Large intestine (tissue), 3 donors: ENCODE measurements around the gene ARMH2. TPM values are rescaled to one million over a fixed set of nuclear protein-coding genes. Genes with fewer than 3 reads are reported as not detected.

Experiments used
- DNase-seq, 2 donors: peaks; one replicate each; pipeline versions ENCODE4 v3.0.0 to v3.0.0-alpha.2; 2013
- H3K27ac ChIP-seq: one replicate; pipeline ENCODE4 v1.5.1; 2013; ENCODE audit warnings: low read length
- H3K27me3 ChIP-seq: 2 replicates; pipeline ENCODE4 v1.6.1; 2013; ENCODE audit warnings: low read length; ENCODE audit not compliant: control insufficient read depth, insufficient read depth
- H3K36me3 ChIP-seq: 2 replicates; pipeline ENCODE4 v1.6.1; 2013; ENCODE audit warnings: low read length; ENCODE audit not compliant: control insufficient read depth, insufficient read depth
- H3K4me1 ChIP-seq: one replicate; pipeline ENCODE4 v1.6.1; 2013; ENCODE audit warnings: low read length; ENCODE audit not compliant: control insufficient read depth, insufficient read depth
- H3K4me3 ChIP-seq: one replicate; pipeline ENCODE4 v1.5.1; 2013; ENCODE audit warnings: low read length
- H3K9me3 ChIP-seq: one replicate; pipeline ENCODE4 v1.6.1; 2013; ENCODE audit warnings: mild to moderate bottlenecking, low read depth, low read length, moderate library complexity; ENCODE audit not compliant: control insufficient read depth
- WGBS: methylation state at CpG from one replicate; pipeline ENCODE4 v1.1.5; 2013; ENCODE audit warnings: low lambda C conversion rate; ENCODE audit not compliant: insufficient coverage; 5-methylcytosine and 5-hydroxymethylcytosine counted together
- polyA plus RNA-seq: library from polyadenylated mRNA; unstranded; fragments of 120-200 nt; gene quantifications from one replicate; pipeline ENCODE4 v1.2.1, GENCODE V29; 2013

Gene ARMH2
- polyA plus RNA-seq, 1 donor, result not detected

DNA sequence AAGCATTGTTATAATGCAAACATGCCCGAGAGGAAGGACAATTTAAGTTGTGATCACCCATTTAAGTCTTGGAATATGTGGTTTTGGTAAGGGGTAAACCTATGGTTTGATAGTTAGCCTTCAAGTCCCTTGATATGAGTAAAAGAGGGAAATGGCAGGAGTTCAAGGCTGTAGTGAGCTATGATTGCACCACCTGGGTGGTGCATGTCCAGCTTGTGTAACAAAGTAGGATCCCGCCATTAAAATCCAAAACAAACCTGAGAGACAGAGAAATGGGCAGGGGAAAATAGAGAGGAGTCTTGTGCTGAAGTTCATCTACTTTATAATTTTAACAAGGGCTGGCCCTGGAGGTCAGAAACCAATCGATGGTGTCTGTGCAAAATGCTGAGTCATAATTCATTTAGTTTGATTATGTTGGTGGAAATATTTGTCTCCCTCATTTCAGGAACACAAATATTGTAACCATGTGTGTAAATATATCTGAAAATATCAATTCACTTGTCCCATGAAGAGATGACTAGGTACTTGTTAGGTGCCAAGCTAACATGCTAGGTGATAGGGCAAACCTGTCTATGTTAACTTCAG lies 23.2 kb upstream of the ARMH2 start:
- DNase-seq, result no peak
- Histone ChIP-seq H3K9me3 (no peaks in the 10 kb centered on the region), H3K36me3 (no peaks in the 10 kb centered on the region), H3K4me3 (no peak overlapping the region), H3K27ac (no peak overlapping the region), H3K4me1 (no peaks in the 10 kb centered on the region), H3K27me3 (no peaks in the 10 kb centered on the region)
- WGBS, result 100% methylated on average over 1 of the region's 3 CpGs

DNA sequence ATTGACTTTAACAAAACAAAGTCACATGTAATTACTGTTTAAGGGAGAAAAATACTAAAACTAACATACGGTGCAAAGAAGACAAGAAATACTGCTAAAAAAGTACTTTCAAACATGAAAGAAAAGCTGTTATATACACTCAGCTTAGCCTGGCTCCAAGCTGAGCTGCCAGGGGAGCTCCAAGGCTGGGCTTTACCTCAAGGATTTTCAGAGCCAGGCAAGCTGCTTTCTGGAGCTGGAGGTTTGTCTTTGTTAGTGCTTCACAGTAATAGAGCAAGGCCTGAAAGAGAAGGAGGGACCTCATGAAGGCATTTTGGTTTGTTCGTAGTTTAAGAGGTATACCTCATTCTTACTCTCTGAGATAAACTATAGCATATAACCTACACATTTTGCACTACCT lies 19.6 kb upstream of the ARMH2 start:
- no peak overlapping the region for H3K4me3 ChIP-seq
- WGBS, result no CpG with 5 or more reads among the region's 2 CpGs
- no peaks in the 10 kb centered on the region for H3K27me3 ChIP-seq
- H3K4me1 ChIP-seq, result no peaks in the 10 kb centered on the region
- H3K9me3 ChIP-seq, result no peaks in the 10 kb centered on the region
- H3K27ac ChIP-seq, result no peak overlapping the region
- no peak for DNase-seq
- no peaks in the 10 kb centered on the region for H3K36me3 ChIP-seq

DNA sequence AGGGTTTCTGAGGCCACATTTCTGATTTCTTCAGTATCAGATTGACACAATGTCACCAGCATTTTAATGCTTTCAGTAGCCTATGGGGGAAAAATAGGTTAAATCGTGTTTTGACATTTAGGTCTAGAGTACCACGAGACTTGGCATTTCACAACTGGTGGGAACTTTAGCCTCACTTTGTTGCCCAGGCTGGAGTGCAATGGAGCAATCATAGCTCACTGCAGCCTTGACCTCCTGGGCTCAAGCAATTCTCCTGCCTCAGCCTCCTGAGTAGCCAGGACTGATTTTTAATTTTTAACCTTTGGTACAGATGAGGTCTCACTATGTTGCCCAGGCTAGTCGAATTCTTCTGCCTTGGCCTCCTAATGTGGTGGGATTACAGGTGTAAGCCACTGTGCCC lies 11.0 kb upstream of the ARMH2 start:
- WGBS, result no CpG with 5 or more reads among the region's 3 CpGs
- H3K36me3 ChIP-seq, result no peaks in the 10 kb centered on the region

DNA sequence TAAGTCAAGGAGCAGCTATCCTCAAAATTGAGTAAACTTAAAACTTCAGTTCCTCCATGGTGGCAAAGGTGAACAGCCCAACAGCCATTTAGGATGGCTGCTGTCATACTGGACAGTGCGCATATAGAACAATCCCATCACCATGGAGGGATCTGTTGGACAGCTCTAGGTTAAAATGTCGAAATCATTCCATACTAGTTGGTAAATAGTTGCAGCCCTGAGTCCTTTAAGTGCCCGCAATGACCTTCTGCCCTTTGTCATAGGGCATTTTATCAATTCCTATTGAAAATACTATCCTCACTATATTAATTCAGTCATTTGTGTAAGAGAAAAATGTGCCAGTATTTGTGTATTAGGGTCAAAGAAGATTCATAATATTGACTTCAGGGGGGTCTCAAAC lies 8.9 kb upstream of the ARMH2 start:
- DNase-seq, result no peak
- WGBS, result no CpG with 5 or more reads among the region's 3 CpGs
- no peaks in the 10 kb centered on the region for H3K9me3 ChIP-seq
- no peaks in the 10 kb centered on the region for H3K4me1 ChIP-seq
- no peaks in the 10 kb centered on the region for H3K36me3 ChIP-seq
- no peak overlapping the region for H3K4me3 ChIP-seq
- H3K27me3 ChIP-seq, result no peaks in the 10 kb centered on the region
- no peak overlapping the region for H3K27ac ChIP-seq

More for the DNA sequence above, 11.0 kb upstream of the ARMH2 start:
- no peak for DNase-seq
- Histone ChIP-seq H3K27ac (no peak overlapping the region), H3K27me3 (no peaks in the 10 kb centered on the region), H3K9me3 (no peaks in the 10 kb centered on the region), H3K4me3 (no peak overlapping the region), H3K4me1 (no peaks in the 10 kb centered on the region)

DNA sequence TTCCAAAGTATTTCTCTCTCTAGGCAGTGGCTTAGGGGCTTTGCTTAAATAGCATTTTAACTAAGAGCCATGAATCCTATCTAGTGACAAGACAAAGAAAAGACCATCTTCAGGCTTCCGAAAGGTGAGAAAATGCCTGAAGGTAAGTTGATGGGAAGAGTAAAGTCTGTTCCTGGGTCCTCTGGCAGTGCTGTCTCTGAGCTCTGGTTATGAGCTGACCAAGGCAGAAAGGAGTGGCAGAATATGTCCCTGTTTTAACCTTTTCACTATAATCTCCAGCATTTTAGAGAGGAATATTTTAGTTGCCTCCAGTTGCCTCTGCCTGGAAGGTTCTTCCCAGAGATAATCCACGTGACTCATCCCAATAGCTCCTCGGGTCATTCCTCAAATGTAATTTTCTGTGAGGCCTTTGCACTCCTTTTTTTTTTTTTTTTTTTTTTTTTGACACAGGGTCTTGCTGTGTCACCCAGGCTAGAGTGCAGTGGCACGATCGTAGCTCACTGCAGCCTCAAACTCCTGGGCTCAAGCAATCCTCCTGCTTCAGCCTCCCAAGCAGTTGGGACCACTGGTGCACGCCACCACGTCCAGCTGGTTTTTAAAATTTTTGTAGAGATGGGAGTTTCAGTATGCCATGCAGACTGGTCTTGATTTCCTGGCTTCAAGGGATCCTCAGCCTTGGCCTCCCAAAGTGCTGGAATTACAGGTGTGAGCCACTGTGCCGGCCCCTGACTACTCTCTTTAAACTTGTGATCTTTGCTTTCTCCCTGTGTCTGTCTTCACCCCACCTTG lies 3.7 kb upstream of the ARMH2 start:
- Histone ChIP-seq H3K36me3 (no peaks in the 10 kb centered on the region), H3K4me3 (no peak overlapping the region), H3K27ac (peak overlapping the region; percentile 39), H3K4me1 (no peaks in the 10 kb centered on the region), H3K27me3 (no peaks in the 10 kb centered on the region), H3K9me3 (no peaks in the 10 kb centered on the region)
- DNase-seq, result no peak
- no CpG with 5 or more reads among the region's 8 CpGs for WGBS

DNA sequence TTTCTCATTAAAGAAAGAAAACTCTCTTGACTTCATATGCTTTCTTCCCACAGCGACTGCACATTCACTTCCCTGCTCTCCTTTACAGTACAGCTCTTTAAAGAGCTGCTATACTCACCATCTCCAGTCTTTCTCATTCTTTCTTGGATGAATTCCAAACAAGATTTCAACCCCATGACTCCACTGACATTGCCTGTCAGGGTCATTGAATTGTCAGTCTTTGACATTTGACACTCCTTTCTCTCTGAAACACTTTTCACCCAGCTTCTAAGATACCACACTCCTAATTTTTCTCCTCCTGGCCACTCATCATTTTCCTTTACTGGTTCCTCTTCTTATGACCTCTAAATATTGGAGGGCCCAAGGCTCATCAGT lies 811 bp upstream of the ARMH2 start:
- H3K36me3 ChIP-seq, result no peaks in the 10 kb centered on the region
- H3K4me3 ChIP-seq, result no peak overlapping the region
- no peak for DNase-seq
- no peaks in the 10 kb centered on the region for H3K27me3 ChIP-seq
- no peaks in the 10 kb centered on the region for H3K9me3 ChIP-seq
- no peaks in the 10 kb centered on the region for H3K4me1 ChIP-seq
- no peak overlapping the region for H3K27ac ChIP-seq
- no CpG with 5 or more reads among the region's 1 CpG for whole genome bisulfite sequencing

DNA sequence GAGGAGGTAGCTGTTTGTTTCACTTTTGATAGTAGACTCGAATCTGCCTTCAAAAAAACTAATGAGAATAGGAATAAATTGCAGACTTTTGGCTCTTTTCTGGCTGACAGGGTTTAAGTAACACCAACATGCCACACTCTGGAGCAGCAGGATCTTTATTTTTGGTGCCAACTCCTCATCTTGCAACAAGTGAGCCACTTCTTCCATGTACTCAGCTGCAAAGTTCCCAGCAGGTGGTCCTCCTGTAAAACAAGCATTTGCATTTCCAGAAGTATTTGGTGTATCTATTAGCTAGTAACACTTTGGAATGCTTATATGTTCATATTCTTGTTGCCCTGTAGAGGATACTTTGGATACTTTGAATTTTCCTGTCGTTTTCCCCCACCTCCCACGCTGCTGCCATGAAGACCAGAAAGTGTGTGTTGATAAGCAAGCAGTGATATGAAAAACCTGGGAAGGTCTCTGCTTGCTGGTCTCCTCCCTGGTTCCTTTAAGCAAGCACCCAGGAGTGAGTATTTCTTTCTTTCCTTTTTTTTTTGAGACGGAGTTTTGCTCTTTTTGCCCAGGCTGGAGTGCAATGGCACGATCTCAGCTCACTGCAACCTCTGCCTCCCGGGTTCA lies 1.0 kb downstream of the ARMH2 start:
- 90% methylated on average over 2 of the region's 6 CpGs for WGBS
- no peak for DNase-seq
- Histone ChIP-seq H3K9me3 (no peaks in the 10 kb centered on the region), H3K4me3 (no peak overlapping the region), H3K4me1 (no peaks in the 10 kb centered on the region), H3K27ac (no peak overlapping the region), H3K36me3 (no peaks in the 10 kb centered on the region), H3K27me3 (no peaks in the 10 kb centered on the region)

DNA sequence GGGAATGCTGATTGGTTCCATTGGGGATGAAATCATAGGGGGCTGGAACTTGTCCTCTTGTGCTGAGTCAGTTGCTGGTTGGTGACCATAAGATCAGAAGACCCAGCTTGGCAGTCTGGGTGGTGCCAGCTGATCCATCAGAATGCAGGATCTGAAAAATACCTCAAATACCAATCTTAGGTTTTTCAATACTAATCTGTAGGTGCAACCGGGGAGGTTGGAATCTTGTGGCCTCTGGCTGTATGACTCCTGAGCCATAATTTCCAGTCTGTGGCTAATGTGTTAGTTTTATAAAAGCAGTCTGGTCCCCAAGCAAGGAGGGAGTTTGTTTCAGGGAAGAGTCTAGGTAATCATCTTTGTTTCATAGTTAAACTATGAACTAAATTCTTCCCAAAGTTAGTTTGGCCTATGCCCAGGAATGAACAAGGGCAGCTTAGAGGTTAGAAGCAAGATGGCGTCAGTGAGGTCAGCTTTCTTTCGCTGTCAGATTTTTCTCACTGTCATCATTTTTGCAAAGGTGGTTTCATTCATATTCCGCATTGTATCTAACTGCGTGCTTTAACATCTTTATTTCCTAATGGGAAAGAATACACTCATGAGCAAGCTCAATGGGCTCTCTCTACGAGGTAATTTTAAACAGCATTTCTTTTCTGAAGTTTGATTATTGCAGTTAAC lies 2.0 kb downstream of the ARMH2 start:
- no peaks in the 10 kb centered on the region for H3K4me1 ChIP-seq
- WGBS, result 100% methylated on average over 3 of the region's 6 CpGs

DNA sequence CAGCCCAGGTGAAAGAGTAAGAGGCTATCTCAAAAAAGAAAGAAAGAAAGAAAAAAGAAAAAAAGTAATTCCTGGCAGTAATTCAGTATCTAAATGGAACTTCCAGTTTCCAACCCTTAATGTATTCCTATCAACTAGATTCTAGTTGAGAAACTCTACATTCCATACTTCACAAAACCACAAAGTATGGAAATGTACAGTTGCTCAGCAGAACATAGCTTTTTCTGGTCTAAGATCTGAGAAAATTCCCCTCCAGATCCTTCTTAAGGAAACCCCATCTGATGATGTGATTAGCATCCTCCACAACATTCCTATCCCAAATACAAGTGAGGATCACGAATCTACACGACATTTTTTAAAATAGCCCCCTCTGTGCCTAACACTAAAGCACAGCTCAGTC lies 3.6 kb downstream of the ARMH2 start:
- no peak overlapping the region for H3K27ac ChIP-seq
- H3K27me3 ChIP-seq, result no peaks in the 10 kb centered on the region
- no peak overlapping the region for H3K4me3 ChIP-seq
- no peak for DNase-seq
- H3K36me3 ChIP-seq, result no peaks in the 10 kb centered on the region
- no peaks in the 10 kb centered on the region for H3K9me3 ChIP-seq
- no peaks in the 10 kb centered on the region for H3K4me1 ChIP-seq
- WGBS, result no CpG with 5 or more reads among the region's 2 CpGs

More for the DNA sequence above, 2.0 kb downstream of the ARMH2 start:
- no peaks in the 10 kb centered on the region for H3K9me3 ChIP-seq
- no peak overlapping the region for H3K27ac ChIP-seq
- no peak overlapping the region for H3K4me3 ChIP-seq
- DNase-seq, result no peak
- H3K27me3 ChIP-seq, result no peaks in the 10 kb centered on the region
- H3K36me3 ChIP-seq, result no peaks in the 10 kb centered on the region

DNA sequence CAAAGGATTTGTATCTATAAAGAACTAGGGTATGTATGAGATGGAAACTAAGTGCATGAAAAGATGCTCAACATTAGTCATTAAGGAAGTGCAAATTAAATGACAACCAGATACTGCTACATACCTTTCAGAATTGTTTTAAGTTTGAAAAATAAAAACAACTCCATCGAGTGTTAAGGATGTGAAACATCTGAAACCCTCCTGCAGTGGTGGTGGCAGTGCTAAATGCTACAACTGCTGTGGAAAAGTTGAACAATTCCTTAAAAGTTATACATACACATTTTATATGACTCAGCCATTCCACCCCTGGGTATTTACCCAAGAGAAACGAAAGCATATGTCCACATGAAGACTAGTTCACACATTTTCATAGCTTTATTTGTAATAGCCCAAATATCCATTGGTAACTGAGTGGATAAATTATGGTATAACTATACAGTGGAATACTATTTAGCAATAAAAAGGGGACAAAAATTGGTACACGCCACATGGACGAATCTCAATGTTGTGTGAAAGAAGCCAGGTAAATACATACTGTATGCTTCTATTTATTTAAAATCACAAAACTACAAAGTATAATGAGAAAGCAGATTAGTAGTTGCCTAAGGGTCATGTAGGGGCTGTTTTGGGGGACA lies 10.6 kb downstream of the ARMH2 start:
- Histone ChIP-seq H3K27ac (no peak overlapping the region), H3K4me1 (no peaks in the 10 kb centered on the region), H3K4me3 (no peak overlapping the region), H3K27me3 (no peaks in the 10 kb centered on the region), H3K36me3 (peaks cover 17% of the 10 kb centered on the region), H3K9me3 (no peaks in the 10 kb centered on the region)
- DNase-seq, result no peak
- WGBS, result 100% methylated on average over 2 of the region's 4 CpGs
